Measurements from ENCODE around the gene TAF1D.

Gene TAF1D

DNA sequence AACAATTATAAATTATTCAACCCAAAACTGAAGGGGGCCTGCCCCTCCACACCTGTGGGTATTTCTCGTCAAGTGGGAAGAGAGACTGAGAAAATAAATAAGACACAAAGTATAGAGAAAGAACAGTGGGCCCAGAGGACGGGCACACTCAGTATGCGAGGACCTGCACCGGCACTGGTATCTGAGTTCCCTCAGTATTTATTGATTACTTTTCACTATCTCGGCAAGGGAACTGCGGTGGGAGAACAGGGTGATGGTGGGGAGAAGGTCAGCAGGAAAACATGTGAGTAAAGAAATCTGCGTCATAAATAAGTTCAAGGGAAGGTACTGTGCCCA is 3.3 kb upstream of the TAF1D start:
- Histone ChIP-seq H3K9me3 (ENCODE audit: low read depth, low read length) (no peaks in the 10 kb centered on the region), H3K27ac (no peak overlapping the region), H3K36me3 (ENCODE audit: insufficient read depth, low read length) (peaks cover 12% of the 10 kb centered on the region), H3K9ac (ENCODE audit: insufficient read length) (peak overlapping the region; percentile 14), H3K4me3 (no peak overlapping the region)
- no peak for TF ChIP-seq POLR2AphosphoS5 (IDR thresholded peaks at IDR 0.05; ENCODE audit: borderline replicate concordance, low read depth, low read length)
- no peak for TF ChIP-seq EZH2 (IDR thresholded peaks at IDR 0.05)
- no peak for TF ChIP-seq FOXP2 (optimal IDR thresholded peaks at IDR 0.05; ENCODE audit: control extremely low read depth, extremely low read length, insufficient read depth)
- no peak for DNase-seq (ENCODE audit: low read depth, low spot score)

DNA sequence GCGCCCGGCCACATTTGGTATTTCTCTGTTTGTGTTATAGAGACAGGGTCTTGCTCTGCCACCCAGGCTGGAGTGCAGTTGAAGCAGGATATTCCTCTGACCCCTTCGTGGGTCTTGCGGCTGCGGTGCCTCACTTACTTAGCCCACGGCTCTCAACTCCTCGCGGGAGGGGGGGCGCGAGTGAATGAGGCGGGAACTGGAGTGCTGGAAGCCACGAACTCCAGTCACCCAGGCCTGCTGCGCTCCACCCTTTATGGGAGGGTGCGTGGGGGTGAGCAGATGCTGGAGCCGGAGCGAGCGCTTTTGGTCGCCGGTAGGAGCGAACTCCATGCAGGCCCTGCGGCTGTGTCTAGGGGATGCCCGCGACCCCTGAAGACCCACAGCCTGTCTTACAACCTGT is 2.0 kb upstream of the TAF1D start:
- TF ChIP-seq EZH2 (IDR thresholded peaks at IDR 0.05), result no peak
- TF ChIP-seq FOXP2 (optimal IDR thresholded peaks at IDR 0.05; ENCODE audit: control extremely low read depth, extremely low read length, insufficient read depth), result no peak
- no peak for TF ChIP-seq POLR2AphosphoS5 (IDR thresholded peaks at IDR 0.05; ENCODE audit: borderline replicate concordance, low read depth, low read length)
- no peak for DNase-seq (ENCODE audit: low read depth, low spot score)
- peaks cover 25% of the 10 kb centered on the region for H3K36me3 ChIP-seq (ENCODE audit: insufficient read depth, low read length)
- H3K9me3 ChIP-seq (ENCODE audit: low read depth, low read length), result no peaks in the 10 kb centered on the region
- no peak overlapping the region for H3K27ac ChIP-seq
- H3K9ac ChIP-seq (ENCODE audit: insufficient read length), result no peak overlapping the region
- H3K4me3 ChIP-seq, result no peak overlapping the region

DNA sequence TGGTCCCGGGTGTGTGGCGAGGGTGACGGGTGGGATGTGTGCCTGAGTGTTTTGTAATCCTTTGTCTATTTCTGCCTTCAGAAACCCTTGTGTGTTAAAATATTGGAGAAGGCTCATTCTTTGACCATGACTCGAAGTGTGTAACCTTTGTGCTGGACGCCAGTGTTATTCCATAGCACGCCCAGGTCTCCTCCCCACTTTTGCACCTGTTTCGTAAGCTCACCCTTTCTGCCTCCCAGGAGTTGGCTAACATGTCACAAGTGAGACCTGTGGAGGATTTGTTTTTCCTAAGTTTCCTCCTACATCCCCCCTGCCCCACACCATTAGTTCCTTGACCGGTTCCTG is 559 bp upstream of the TAF1D start:
- peak overlapping the region; percentile 98 for H3K4me3 ChIP-seq
- peak overlapping the region; percentile 43; the same call in 1 of the 2 replicates for H3K27ac ChIP-seq
- no peak for TF ChIP-seq FOXP2 (optimal IDR thresholded peaks at IDR 0.05; ENCODE audit: control extremely low read depth, extremely low read length, insufficient read depth)
- no peak for TF ChIP-seq EZH2 (IDR thresholded peaks at IDR 0.05)
- no peak for TF ChIP-seq POLR2AphosphoS5 (IDR thresholded peaks at IDR 0.05; ENCODE audit: borderline replicate concordance, low read depth, low read length)
- H3K36me3 ChIP-seq (ENCODE audit: insufficient read depth, low read length), result peaks cover 39% of the 10 kb centered on the region
- H3K9me3 ChIP-seq (ENCODE audit: low read depth, low read length), result no peaks in the 10 kb centered on the region
- peak overlapping the region; percentile 100 for H3K9ac ChIP-seq (ENCODE audit: insufficient read length)
- DNase-seq (ENCODE audit: low read depth, low spot score), result no peak

DNA sequence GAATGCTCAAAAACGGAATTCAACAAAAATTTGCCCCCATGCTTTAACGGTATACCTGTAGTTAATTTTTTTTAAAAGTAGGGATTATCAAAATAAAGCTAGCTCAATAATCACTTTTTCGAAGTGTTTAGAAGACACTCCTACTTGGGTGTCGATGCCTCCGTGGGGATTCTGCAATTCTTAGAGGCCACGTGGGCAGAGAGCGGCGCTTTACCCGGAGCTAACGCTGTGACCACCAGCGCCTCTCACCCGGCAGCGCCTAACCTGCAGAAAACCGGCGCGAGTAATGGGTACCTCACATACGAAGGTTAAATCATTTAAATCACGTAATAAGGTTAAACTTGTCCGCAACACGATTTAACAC is 583 bp downstream of the TAF1D start:
- Histone ChIP-seq H3K27ac (peak overlapping the region; percentile 93), H3K9ac (ENCODE audit: insufficient read length) (peak overlapping the region; percentile 100), H3K36me3 (ENCODE audit: insufficient read depth, low read length) (peaks cover 51% of the 10 kb centered on the region), H3K9me3 (ENCODE audit: low read depth, low read length) (no peaks in the 10 kb centered on the region), H3K4me3 (peak overlapping the region; percentile 98)
- DNase-seq (ENCODE audit: low read depth, low spot score), result no peak
- no peak for TF ChIP-seq POLR2AphosphoS5 (IDR thresholded peaks at IDR 0.05; ENCODE audit: borderline replicate concordance, low read depth, low read length)
- TF ChIP-seq EZH2 (IDR thresholded peaks at IDR 0.05), result no peak
- TF ChIP-seq FOXP2 (optimal IDR thresholded peaks at IDR 0.05; ENCODE audit: control extremely low read depth, extremely low read length, insufficient read depth), result no peak

DNA sequence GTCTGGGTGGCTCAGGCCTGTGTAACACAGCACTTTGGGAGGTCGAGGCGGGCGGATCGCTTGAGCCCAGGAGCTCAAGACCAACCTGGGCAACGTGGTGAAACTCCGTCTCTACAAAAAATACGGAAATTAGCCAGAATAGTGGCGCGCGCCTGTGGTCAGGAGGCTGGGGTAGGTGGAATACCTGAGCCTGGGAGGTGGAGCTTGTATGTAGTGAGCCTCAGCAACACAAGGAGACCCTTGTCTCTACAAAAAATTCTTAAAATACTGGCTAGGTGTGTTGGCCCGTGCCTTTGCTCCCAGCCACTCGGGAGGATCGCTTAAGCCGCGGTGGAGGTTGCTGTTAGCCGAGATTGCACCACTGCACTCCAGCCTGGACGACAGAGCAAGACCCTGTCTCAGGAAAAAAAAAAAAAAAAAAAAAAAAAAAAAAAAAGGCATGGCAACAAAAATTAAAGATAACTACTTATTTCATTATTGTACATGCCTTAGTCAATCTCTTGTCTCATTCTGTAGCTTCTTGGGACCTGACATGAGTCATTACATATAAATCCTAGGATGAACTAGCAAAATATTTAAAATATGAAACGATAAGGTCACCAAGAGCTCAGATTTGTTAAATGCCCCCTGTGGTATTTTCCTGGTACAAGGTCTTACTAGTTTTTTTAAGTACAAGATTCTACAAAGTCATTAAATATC is 1.1 kb downstream of the TAF1D start:
- peak overlapping the region; percentile 93 for H3K27ac ChIP-seq
- peak overlapping the region; percentile 100 for H3K9ac ChIP-seq (ENCODE audit: insufficient read length)
- DNase-seq (ENCODE audit: low read depth, low spot score), result no peak
- peaks cover 56% of the 10 kb centered on the region for H3K36me3 ChIP-seq (ENCODE audit: insufficient read depth, low read length)
- no peaks in the 10 kb centered on the region for H3K9me3 ChIP-seq (ENCODE audit: low read depth, low read length)
- TF ChIP-seq EZH2 (IDR thresholded peaks at IDR 0.05), result no peak
- no peak for TF ChIP-seq POLR2AphosphoS5 (IDR thresholded peaks at IDR 0.05; ENCODE audit: borderline replicate concordance, low read depth, low read length)
- no peak for TF ChIP-seq FOXP2 (optimal IDR thresholded peaks at IDR 0.05; ENCODE audit: control extremely low read depth, extremely low read length, insufficient read depth)
- peak overlapping the region; percentile 98 for H3K4me3 ChIP-seq

DNA sequence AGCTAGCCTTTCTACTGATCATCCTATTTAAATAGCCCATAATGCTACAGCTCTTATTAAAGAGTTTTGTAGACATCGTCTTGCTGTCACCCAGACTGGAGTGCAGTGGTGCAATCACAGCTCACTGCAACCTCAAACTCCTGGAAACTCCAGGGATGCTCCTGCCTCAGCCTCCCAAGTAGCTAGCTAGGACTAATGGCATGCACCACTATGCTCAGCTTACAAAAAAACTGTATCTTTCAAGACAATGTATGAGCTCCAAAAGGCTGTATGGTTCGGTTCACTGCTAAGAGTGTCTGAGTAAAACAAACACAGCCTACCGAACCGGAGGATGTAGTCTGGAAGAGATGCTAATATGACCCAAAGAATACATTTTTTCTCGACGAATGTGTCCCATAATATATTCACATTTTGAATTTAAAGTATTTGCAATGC is 2.6 kb downstream of the TAF1D start:
- Histone ChIP-seq H3K9me3 (ENCODE audit: low read depth, low read length) (no peaks in the 10 kb centered on the region), H3K4me3 (peak overlapping the region; percentile 98), H3K27ac (peak overlapping the region; percentile 93), H3K36me3 (ENCODE audit: insufficient read depth, low read length) (peaks cover 69% of the 10 kb centered on the region), H3K9ac (ENCODE audit: insufficient read length) (peak overlapping the region; percentile 100)
- DNase-seq (ENCODE audit: low read depth, low spot score), result no peak
- TF ChIP-seq POLR2AphosphoS5 (IDR thresholded peaks at IDR 0.05; ENCODE audit: borderline replicate concordance, low read depth, low read length) (0 out of 2 replicates have a peak, but pooled peaks have one; percentile 4), EZH2 (IDR thresholded peaks at IDR 0.05) (no peak)

DNA sequence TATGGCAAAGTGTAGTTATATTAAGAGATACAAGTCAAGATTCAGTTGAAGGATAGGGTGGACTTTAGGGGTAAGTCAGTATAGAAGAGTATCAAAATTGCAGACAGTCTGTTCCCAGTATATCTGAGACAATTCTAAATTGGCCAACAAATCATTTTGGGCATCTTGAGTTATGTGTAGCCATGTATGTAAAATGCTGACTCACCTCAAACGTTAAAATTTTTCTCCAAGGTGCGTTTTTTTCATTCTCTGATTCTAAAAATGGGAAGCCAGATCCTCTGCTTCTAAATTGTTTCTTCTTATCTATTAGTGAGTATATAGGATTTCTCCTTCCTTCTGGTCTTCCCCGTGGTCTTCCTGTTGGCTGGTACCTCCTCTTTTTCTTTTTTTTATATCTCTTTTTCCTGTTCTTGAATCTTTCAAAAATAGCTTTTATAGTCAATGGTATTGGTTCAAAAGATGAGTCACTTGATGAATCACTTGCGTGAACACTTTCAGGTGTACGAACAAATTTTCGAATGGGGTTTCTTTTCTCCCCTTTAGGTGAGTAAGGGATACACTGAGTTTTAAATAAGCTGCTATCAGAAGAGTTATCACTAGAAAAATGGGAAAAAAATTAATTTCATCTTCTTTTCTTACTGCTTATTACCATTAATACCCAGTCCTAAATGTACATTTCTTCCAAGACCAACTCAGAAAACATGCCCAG is 3.2 kb downstream of the TAF1D start:
- peak overlapping the region; percentile 93 for H3K27ac ChIP-seq
- H3K36me3 ChIP-seq (ENCODE audit: insufficient read depth, low read length), result peaks cover 75% of the 10 kb centered on the region

DNA sequence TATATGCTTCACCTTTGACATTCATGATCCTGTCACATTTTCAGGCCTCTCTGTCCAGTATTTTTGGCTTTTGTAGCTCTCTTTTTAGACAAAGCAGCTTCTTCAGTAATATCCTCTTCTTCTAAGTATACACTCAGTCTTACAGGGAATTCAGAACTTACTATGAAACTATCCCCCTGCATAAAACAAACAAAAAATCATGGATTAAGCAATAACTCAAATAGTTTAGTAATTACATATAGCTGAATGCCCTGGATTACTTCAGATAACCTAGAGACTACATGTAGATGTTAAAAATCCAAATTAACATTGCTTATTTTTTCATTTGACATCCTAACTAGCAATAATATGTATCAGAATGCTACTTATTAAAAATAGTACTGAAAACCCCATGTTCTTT is 5.2 kb downstream of the TAF1D start:
- Histone ChIP-seq H3K36me3 (ENCODE audit: insufficient read depth, low read length) (peaks cover 94% of the 10 kb centered on the region), H3K4me3 (peak overlapping the region; percentile 98)

More for the DNA sequence above, 3.2 kb downstream of the TAF1D start:
- Histone ChIP-seq H3K4me3 (peak overlapping the region; percentile 98), H3K9me3 (ENCODE audit: low read depth, low read length) (no peaks in the 10 kb centered on the region), H3K9ac (ENCODE audit: insufficient read length) (peak overlapping the region; percentile 100)
- TF ChIP-seq EZH2 (IDR thresholded peaks at IDR 0.05) (no peak), FOXP2 (optimal IDR thresholded peaks at IDR 0.05; ENCODE audit: control extremely low read depth, extremely low read length, insufficient read depth) (no peak), POLR2AphosphoS5 (IDR thresholded peaks at IDR 0.05; ENCODE audit: borderline replicate concordance, low read depth, low read length) (no peak)
- DNase-seq (ENCODE audit: low read depth, low spot score), result no peak

More for the DNA sequence above, 5.2 kb downstream of the TAF1D start:
- Histone ChIP-seq H3K27ac (peak overlapping the region; percentile 93), H3K9ac (ENCODE audit: insufficient read length) (peak overlapping the region; percentile 100), H3K9me3 (ENCODE audit: low read depth, low read length) (no peaks in the 10 kb centered on the region)
- DNase-seq (ENCODE audit: low read depth, low spot score), result no peak
- TF ChIP-seq EZH2 (IDR thresholded peaks at IDR 0.05) (no peak), FOXP2 (optimal IDR thresholded peaks at IDR 0.05; ENCODE audit: control extremely low read depth, extremely low read length, insufficient read depth) (no peak), POLR2AphosphoS5 (IDR thresholded peaks at IDR 0.05; ENCODE audit: borderline replicate concordance, low read depth, low read length) (no peak)

All from SK-N-MC (cell line).